Body of pancreas (tissue), 4 donors: ENCODE measurements around the gene C5orf46. TPM values are rescaled to one million over a fixed set of nuclear protein-coding genes. Genes with fewer than 3 reads are reported as not detected.

Source experiments
- ATAC-seq: fragments of 150-250 bp; one replicate; pipeline ENCODE4 v1.9.1; 2016
- DNase-seq, 4 donors: peaks; one replicate each; pipeline ENCODE4 v3.0.0-alpha.2; 2019
- H3K27ac ChIP-seq, 4 donors: fragments of 200-600 bp; sonication (generic); 1 replicate in 3 of 4; 2 replicates in 1 of 4; pipeline versions ENCODE4 v1.5.1 to v1.6.1; 2016 to 2019; ENCODE audit warnings: mild to moderate bottlenecking in 1 of 4, mixed read lengths in 1 of 4, moderate library complexity in 1 of 4
- H3K27me3 ChIP-seq, 2 donors: fragments of 200-600 bp; sonication (generic); one replicate each; pipeline ENCODE4 v1.6.0; 2016; ENCODE audit warnings: mild to moderate bottlenecking in 1 of 2
- H3K36me3 ChIP-seq, 2 donors: fragments of 200-600 bp; sonication (generic); replicated peaks in 1 of 2; 2 replicates each; pipeline ENCODE4 v1.5.1; 2016; ENCODE audit warnings: low read depth in 2 of 2; ENCODE audit not compliant: insufficient read depth in 1 of 2
- H3K4me1 ChIP-seq: fragments of 200-600 bp; sonication (generic); one replicate; pipeline ENCODE4 v1.6.0; 2016
- H3K4me3 ChIP-seq, 2 donors: fragments of 200-600 bp; sonication (generic); 1 replicate in 1 of 2; 2 replicates in 1 of 2; pipeline ENCODE4 v1.5.1; 2016 to 2019
- H3K9me3 ChIP-seq, 3 donors: fragments of 200-600 bp; sonication (generic); 1 replicate in 2 of 3; 2 replicates in 1 of 3; pipeline ENCODE4 v1.5.1; 2016
- POLR2A ChIP-seq, 3 donors: fragments of 450-650 bp; IDR thresholded peaks; one replicate each; pipeline ENCODE4 v1.6.1; 2016; ENCODE audit warnings: antibody characterized with exemption in 3 of 3, mild to moderate bottlenecking in 2 of 3
- WGBS, 2 donors: methylation state at CpG; one replicate each; pipeline ENCODE4 v1.1.5; 2017; 5-methylcytosine and 5-hydroxymethylcytosine counted together
- intact Hi-C: fragments of 100-400 bp; cut with DNase I; formaldehyde crosslinking; loops from one replicate; pipeline ENCODE4 v1.15.1; 2023
- total RNA-seq, 2 donors: library from RNA; depleted of rRNA; stranded (reverse); fragments of >200 nt; gene quantifications; one replicate each; pipeline ENCODE4 v1.1.0, GENCODE V29; 2016
- TF ChIP-seq, protein P1 (sequence below), 7 experiments: fragments of 450-650 bp in 4 of 7; fragments of 200-600 bp in 3 of 7; sonication (generic) in 3 of 7; IDR thresholded peaks; one replicate each; pipeline ENCODE4 v1.5.1; 2016 to 2019; ENCODE audit warnings: antibody characterized with exemption in 7 of 7

The C5orf46 gene
- total RNA-seq, 2 donors from 2014 or later: not detected

DNA sequence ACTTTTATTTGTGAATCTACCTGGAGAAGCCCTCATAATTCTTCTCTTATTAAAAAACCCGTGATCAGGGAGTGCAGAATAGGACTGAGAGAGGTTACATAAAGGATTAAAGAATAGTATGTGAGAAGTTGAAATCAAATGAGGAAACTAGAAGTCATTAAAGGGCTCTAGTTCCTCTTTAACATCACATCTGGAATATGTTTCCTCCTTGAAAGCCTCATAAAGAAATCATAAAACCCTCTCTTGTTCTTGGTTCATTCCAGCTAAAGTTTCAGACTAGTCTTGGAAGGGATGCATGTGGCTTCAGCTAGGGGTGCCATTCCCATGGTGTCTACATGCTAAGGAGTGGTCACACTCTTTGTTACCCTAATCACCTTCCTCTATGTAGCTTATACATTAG lies 5.7 kb upstream of the C5orf46 start:
- WGBS, 2 donors: 67 to 78% methylated on average over 1 of the region's 1 CpG
- no peak overlapping the region for H3K4me3 ChIP-seq
- no peak for ATAC-seq
- TF ChIP-seq, protein P1, sequence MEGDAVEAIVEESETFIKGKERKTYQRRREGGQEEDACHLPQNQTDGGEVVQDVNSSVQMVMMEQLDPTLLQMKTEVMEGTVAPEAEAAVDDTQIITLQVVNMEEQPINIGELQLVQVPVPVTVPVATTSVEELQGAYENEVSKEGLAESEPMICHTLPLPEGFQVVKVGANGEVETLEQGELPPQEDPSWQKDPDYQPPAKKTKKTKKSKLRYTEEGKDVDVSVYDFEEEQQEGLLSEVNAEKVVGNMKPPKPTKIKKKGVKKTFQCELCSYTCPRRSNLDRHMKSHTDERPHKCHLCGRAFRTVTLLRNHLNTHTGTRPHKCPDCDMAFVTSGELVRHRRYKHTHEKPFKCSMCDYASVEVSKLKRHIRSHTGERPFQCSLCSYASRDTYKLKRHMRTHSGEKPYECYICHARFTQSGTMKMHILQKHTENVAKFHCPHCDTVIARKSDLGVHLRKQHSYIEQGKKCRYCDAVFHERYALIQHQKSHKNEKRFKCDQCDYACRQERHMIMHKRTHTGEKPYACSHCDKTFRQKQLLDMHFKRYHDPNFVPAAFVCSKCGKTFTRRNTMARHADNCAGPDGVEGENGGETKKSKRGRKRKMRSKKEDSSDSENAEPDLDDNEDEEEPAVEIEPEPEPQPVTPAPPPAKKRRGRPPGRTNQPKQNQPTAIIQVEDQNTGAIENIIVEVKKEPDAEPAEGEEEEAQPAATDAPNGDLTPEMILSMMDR (IDR thresholded peaks at IDR 0.05): no peak
- no peak for TF ChIP-seq POLR2A (IDR thresholded peaks at IDR 0.05)
- no peaks in the 10 kb centered on the region for H3K36me3 ChIP-seq
- H3K4me1 ChIP-seq: peaks cover 33% of the 10 kb centered on the region
- intact Hi-C loops: no loop called here
- DNase-seq: no peak
- no peaks in the 10 kb centered on the region for H3K27me3 ChIP-seq
- peak overlapping the region in 2 of 4 donors; percentile 34 to 68 for H3K27ac ChIP-seq
- H3K9me3 ChIP-seq: no peaks in the 10 kb centered on the region

DNA sequence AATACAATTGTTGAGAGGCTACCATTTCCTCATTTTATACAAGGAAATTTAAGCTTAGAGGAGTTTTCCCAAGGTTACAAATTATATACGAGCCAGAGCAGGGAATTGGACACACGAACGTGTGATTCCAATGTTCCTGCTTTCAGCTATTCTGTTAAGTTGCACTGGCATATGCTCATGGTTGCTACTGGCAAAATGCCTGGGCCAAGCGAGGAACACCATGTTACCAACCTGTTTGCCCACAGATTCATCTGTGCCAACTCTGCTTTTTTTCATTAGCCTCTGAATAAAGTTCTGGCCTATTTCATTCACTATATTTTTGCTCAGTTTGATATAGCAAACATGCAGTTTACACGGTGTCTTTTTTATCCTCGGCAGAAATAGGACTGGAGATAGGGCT lies 5.1 kb upstream of the C5orf46 start:
- H3K9me3 ChIP-seq: no peaks in the 10 kb centered on the region
- 16 to 20% methylated on average over 6 of the region's 6 CpGs for WGBS, 2 donors
- peak; percentile 89 to 96 (median 94) for DNase-seq
- H3K4me1 ChIP-seq: peaks cover 36% of the 10 kb centered on the region
- intact Hi-C loops: no loop called here
- no peaks in the 10 kb centered on the region for H3K36me3 ChIP-seq
- ATAC-seq: peak; percentile 91
- TF ChIP-seq, protein P1 (IDR thresholded peaks at IDR 0.05): peak in 1 of 7 experiments; percentile 16
- TF ChIP-seq POLR2A (IDR thresholded peaks at IDR 0.05): no peak
- H3K27me3 ChIP-seq: no peaks in the 10 kb centered on the region
- H3K27ac ChIP-seq: peak overlapping the region in 2 of 4 donors; percentile 34 to 68
- no peak overlapping the region for H3K4me3 ChIP-seq

- TF ChIP-seq POLR2A (IDR thresholded peaks at IDR 0.05): no peak
- TF ChIP-seq, protein P1 (IDR thresholded peaks at IDR 0.05): no peak
- Histone ChIP-seq H3K4me3 (no peak overlapping the region), H3K27me3 (no peaks in the 10 kb centered on the region), H3K27ac (no peak overlapping the region), H3K9me3 (no peaks in the 10 kb centered on the region), H3K36me3 (no peaks in the 10 kb centered on the region), H3K4me1 (peaks cover 13% of the 10 kb centered on the region)
- peak in 1 of 4 donors; percentile 16 for DNase-seq
- intact Hi-C loops: no loop called here
- WGBS, 2 donors: 79 to 88% methylated on average over 4 of the region's 4 CpGs
- ATAC-seq: no peak
These were observed 2.2 kb downstream of the C5orf46 start for GRCh38 chr5:147904110-147904509.

GRCh38 chr5:147902609-147903115 lies 3.7 kb downstream of the C5orf46 start:
- TF ChIP-seq, protein P1 (IDR thresholded peaks at IDR 0.05): no peak
- TF ChIP-seq POLR2A (IDR thresholded peaks at IDR 0.05): no peak
- H3K27ac ChIP-seq: no peak overlapping the region
- no peaks in the 10 kb centered on the region for H3K27me3 ChIP-seq
- no peaks in the 10 kb centered on the region for H3K9me3 ChIP-seq
- H3K4me1 ChIP-seq: peaks cover 13% of the 10 kb centered on the region
- intact Hi-C loops: no loop called here
- no peak for DNase-seq
- H3K36me3 ChIP-seq: no peaks in the 10 kb centered on the region
- no peak overlapping the region for H3K4me3 ChIP-seq
- ATAC-seq: no peak

DNA sequence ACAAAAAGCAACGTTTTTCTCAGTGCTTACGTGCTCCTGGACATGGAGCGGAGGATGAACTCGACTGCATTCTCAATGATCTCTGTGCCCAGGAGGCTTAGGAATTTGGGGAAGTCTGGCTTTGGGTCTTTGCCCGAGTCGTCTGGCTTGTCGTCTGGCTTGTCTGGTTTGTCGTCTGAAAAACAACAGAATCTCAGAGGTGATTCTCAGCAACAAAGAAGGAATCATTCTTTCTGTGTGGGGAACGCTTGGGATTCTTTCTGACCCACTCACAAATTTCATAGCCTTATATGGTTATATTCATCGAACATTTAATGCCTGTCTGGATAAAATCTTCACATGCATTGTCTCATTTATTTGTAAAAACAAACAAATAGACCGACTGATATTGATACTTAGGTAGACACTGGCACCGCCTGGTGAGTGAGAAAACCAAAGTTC lies 4.7 kb downstream of the C5orf46 start:
- 61 to 65% methylated on average over 12 of the region's 12 CpGs for WGBS, 2 donors
- H3K36me3 ChIP-seq: no peaks in the 10 kb centered on the region

More for the DNA sequence above, 4.7 kb downstream of the C5orf46 start:
- Histone ChIP-seq H3K4me3 (no peak overlapping the region), H3K4me1 (peaks cover 12% of the 10 kb centered on the region), H3K9me3 (no peaks in the 10 kb centered on the region), H3K27me3 (no peaks in the 10 kb centered on the region), H3K27ac (no peak overlapping the region)
- DNase-seq (no peak), ATAC-seq (no peak)
- TF ChIP-seq POLR2A (IDR thresholded peaks at IDR 0.05): no peak
- TF ChIP-seq, protein P1 (IDR thresholded peaks at IDR 0.05): no peak
- intact Hi-C loops: no loop called here
